HepG2 (cell line): ENCODE results near the gene PHLPP2. TPM values are rescaled to one million over a fixed set of nuclear protein-coding genes. Genes with fewer than 3 reads are reported as not detected.

Experiments
- AKAP8 ChIP-seq: sonication (generic); formaldehyde crosslinking; IDR thresholded peaks from 2 replicates; pipeline ENCODE4 v1.5.1; 2020; ENCODE audit warnings: mild to moderate bottlenecking, missing genetic modification reagents
- GLI4 ChIP-seq: sonication (generic); formaldehyde crosslinking; IDR thresholded peaks from 2 replicates; pipeline ENCODE4 v1.5.1; 2020; ENCODE audit warnings: missing genetic modification reagents, mild to moderate bottlenecking, moderate library complexity, borderline replicate concordance
- HNRNPK ChIP-seq: fragments of 200-400 bp; formaldehyde crosslinking; IDR thresholded peaks from 2 replicates; pipeline ENCODE4 v1.6.1; 2018; ENCODE audit warnings: low read length, low read depth, moderate library complexity, mild to moderate bottlenecking; ENCODE audit not compliant: poor library complexity, severe bottlenecking
- LCORL ChIP-seq, 2 experiments: fragments of 450-650 bp in 1 of 2; sonication (generic) in 1 of 2; formaldehyde crosslinking in 1 of 2; IDR thresholded peaks; 2 replicates each; pipeline versions ENCODE4 v1.5.0 to v1.6.1; 2017 to 2020; ENCODE audit warnings: antibody characterized with exemption in 1 of 2, missing genetic modification reagents in 1 of 2
- MAZ ChIP-seq, 2 experiments: sonication (generic) in 1 of 2; formaldehyde crosslinking in 1 of 2; IDR thresholded peaks; 2 replicates each; pipeline versions ENCODE4 v1.5.0 to v1.6.1; 2012 to 2020; ENCODE audit warnings: low read depth in 2 of 2, mild to moderate bottlenecking in 2 of 2, borderline replicate concordance in 1 of 2, improper control_type of control experiment in 1 of 2, low read length in 1 of 2, missing genetic modification reagents in 1 of 2, moderate library complexity in 1 of 2
- POLR2G ChIP-seq: fragments of 200-400 bp; formaldehyde crosslinking; IDR thresholded peaks from 2 replicates; pipeline ENCODE4 v1.6.1; 2018; ENCODE audit warnings: mild to moderate bottlenecking, low read depth, low read length, moderate library complexity
- RELA ChIP-seq: sonication (generic); formaldehyde crosslinking; IDR thresholded peaks from 2 replicates; pipeline ENCODE4 v1.4.0; 2020; ENCODE audit warnings: missing genetic modification reagents
- ZC3H13 ChIP-seq: sonication (generic); formaldehyde crosslinking; IDR thresholded peaks from 2 replicates; pipeline ENCODE4 v1.8.1; 2023; ENCODE audit warnings: mild to moderate bottlenecking, missing genetic modification reagents, moderate library complexity
- ZNF121 ChIP-seq: sonication (generic); formaldehyde crosslinking; IDR thresholded peaks from 2 replicates; pipeline ENCODE4 v1.5.0; 2020; ENCODE audit warnings: mild to moderate bottlenecking, missing genetic modification reagents
- ZNF234 ChIP-seq: sonication (generic); formaldehyde crosslinking; conservative IDR thresholded peaks from 2 replicates; pipeline ENCODE4 v1.5.1; 2020; ENCODE audit warnings: mild to moderate bottlenecking, missing genetic modification reagents
- ZNF329 ChIP-seq: sonication (generic); formaldehyde crosslinking; IDR thresholded peaks from 2 replicates; pipeline ENCODE4 v1.9.0; 2021; ENCODE audit warnings: low read depth, mild to moderate bottlenecking, missing genetic modification reagents
- ZSCAN31 ChIP-seq: sonication (generic); formaldehyde crosslinking; IDR thresholded peaks from 2 replicates; pipeline ENCODE4 v1.5.0; 2020; ENCODE audit warnings: low read depth, mild to moderate bottlenecking, missing genetic modification reagents
- polyA plus RNA-seq, 8 experiments: library from polyadenylated mRNA; depleted of rRNA in 3 of 8; stranded (reverse) in 7 of 8; unstranded in 1 of 8; fragments of >200 nt; fragmentation: Illumina TruSeq in 4 of 8; extraction: Trizol in 4 of 8; gene quantifications; 2 replicates each; pipeline versions ENCODE4 v1.2.1 to v1.2.3, GENCODE V29; 2011 to 2016; ENCODE audit warnings: low read depth in 4 of 8, missing spikeins in 1 of 8, mixed read lengths in 1 of 8; ENCODE audit not compliant: insufficient read depth in 1 of 8
- total RNA-seq, 5 experiments: library from RNA; depleted of rRNA; stranded (reverse); fragments of >200 nt; fragmentation: Illumina TruSeq; extraction: Trizol; gene quantifications; 2 replicates each; pipeline ENCODE4 v1.2.3, GENCODE V29; 2016; ENCODE audit warnings: low read depth in 1 of 5
- TF ChIP-seq, protein P1 (sequence below): sonication (generic); formaldehyde crosslinking; IDR thresholded peaks from 2 replicates; pipeline ENCODE4 v1.9.0; 2021; ENCODE audit warnings: missing genetic modification reagents, mild to moderate bottlenecking, borderline replicate concordance
- TF ChIP-seq, protein P2 (sequence below): sonication (generic); formaldehyde crosslinking; IDR thresholded peaks from 2 replicates; pipeline ENCODE4 v1.4.0; 2020; ENCODE audit warnings: missing genetic modification reagents, mild to moderate bottlenecking, borderline replicate concordance
- TF ChIP-seq, protein P3 (sequence below): sonication (generic); formaldehyde crosslinking; IDR thresholded peaks from 2 replicates; pipeline ENCODE4 v1.4.0; 2020; ENCODE audit warnings: mild to moderate bottlenecking, low read depth, missing genetic modification reagents
- TF ChIP-seq, protein P4 (sequence below): sonication (generic); formaldehyde crosslinking; IDR thresholded peaks from 2 replicates; pipeline ENCODE4 v1.4.0; 2020; ENCODE audit warnings: mild to moderate bottlenecking, missing genetic modification reagents

Gene PHLPP2
- total and polyA plus RNA-seq, 2 of the 13 experiments (the other 11 are each of a cell fraction or from before 2014, with no cell fraction given) = 8.9 TPM

DNA sequence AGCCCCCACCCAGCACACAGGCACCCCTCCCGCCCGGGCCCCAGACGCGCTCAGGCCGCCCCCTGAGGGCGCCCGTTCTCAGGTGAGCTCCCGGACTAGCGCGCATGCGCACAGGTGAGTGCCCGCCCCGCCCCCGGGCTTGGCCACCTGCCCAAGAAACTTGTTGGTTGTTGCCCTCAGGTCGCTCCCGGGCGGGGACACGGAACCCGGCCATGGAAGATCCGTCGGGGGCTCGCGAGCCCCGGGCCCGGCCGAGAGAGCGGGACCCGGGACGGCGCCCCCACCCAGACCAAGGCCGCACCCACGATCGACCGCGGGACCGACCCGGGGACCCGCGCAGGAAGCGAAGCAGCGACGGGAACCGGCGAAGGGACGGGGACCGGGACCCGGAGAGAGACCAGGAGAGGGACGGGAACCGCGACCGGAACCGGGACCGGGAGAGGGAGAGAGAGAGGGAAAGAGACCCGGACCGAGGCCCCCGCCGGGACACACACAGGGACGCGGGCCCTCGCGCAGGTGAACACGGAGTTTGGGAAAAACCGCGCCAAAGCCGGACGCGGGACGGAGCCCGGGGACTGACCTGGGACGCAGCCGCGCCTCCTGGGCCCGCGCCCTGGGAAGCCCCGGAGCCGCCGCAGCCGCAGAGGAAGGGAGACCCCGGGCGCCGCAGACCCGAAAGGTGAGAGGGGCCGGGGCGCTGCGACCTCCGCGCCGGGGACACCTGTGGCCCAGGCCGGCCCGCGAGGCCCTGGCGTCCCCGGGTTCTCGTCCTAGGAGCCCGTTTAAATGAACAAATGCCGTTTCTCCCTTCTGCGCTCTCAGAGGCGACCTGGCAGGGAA is 98.3 kb downstream of the PHLPP2 start, which contains the start of gene MARVELD3 (continued):
- TF ChIP-seq LCORL (IDR thresholded peaks at IDR 0.05) = no peak
- TF ChIP-seq LCORL (CRISPR knock-in tag; IDR thresholded peaks at IDR 0.05) = peak; percentile 74
- 0 out of 2 replicates have a peak, but pooled peaks have one; percentile 40 for TF ChIP-seq ZNF234 (CRISPR knock-in tag)
- 0 out of 2 replicates have a peak, but pooled peaks have one; percentile 34 for TF ChIP-seq RELA
- TF ChIP-seq AKAP8 (CRISPR knock-in tag) = 0 out of 2 replicates have a peak, but pooled peaks have one; percentile 31
- no peak for TF ChIP-seq ZNF329
- TF ChIP-seq ZSCAN31 = peak; percentile 68; the same call in 1 of the 2 replicates
- TF ChIP-seq, protein P1, sequence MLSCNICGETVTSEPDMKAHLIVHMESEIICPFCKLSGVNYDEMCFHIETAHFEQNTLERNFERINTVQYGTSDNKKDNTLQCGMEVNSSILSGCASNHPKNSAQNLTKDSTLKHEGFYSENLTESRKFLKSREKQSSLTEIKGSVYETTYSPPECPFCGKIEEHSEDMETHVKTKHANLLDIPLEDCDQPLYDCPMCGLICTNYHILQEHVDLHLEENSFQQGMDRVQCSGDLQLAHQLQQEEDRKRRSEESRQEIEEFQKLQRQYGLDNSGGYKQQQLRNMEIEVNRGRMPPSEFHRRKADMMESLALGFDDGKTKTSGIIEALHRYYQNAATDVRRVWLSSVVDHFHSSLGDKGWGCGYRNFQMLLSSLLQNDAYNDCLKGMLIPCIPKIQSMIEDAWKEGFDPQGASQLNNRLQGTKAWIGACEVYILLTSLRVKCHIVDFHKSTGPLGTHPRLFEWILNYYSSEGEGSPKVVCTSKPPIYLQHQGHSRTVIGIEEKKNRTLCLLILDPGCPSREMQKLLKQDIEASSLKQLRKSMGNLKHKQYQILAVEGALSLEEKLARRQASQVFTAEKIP (CRISPR knock-in tag) = no peak
- TF ChIP-seq, protein P2, sequence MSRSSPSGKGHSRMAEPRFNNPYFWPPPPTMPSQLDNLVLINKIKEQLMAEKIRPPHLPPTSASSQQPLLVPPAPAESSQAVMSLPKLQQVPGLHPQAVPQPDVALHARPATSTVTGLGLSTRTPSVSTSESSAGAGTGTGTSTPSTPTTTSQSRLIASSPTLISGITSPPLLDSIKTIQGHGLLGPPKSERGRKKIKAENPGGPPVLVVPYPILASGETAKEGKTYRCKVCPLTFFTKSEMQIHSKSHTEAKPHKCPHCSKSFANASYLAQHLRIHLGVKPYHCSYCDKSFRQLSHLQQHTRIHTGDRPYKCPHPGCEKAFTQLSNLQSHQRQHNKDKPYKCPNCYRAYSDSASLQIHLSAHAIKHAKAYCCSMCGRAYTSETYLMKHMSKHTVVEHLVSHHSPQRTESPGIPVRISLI (CRISPR knock-in tag) = peak; percentile 34; the same call in 1 of the 2 replicates
- TF ChIP-seq HNRNPK = peak; percentile 63
- TF ChIP-seq, protein P3, sequence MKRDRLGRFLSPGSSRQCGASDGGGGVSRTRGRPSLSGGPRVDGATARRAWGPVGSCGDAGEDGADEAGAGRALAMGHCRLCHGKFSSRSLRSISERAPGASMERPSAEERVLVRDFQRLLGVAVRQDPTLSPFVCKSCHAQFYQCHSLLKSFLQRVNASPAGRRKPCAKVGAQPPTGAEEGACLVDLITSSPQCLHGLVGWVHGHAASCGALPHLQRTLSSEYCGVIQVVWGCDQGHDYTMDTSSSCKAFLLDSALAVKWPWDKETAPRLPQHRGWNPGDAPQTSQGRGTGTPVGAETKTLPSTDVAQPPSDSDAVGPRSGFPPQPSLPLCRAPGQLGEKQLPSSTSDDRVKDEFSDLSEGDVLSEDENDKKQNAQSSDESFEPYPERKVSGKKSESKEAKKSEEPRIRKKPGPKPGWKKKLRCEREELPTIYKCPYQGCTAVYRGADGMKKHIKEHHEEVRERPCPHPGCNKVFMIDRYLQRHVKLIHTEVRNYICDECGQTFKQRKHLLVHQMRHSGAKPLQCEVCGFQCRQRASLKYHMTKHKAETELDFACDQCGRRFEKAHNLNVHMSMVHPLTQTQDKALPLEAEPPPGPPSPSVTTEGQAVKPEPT = 0 out of 2 replicates have a peak, but pooled peaks have one; percentile 74
- peak; percentile 91 for TF ChIP-seq GLI4 (CRISPR knock-in tag)
- TF ChIP-seq POLR2G = 0 out of 2 replicates have a peak, but pooled peaks have one; percentile 28
- TF ChIP-seq ZNF121 = peak; percentile 23; the same call in 1 of the 2 replicates
- TF ChIP-seq MAZ (IDR thresholded peaks at IDR 0.05; ENCODE audit: borderline replicate concordance, low read depth, low read length) = no peak
- peak; percentile 54 for TF ChIP-seq MAZ (CRISPR knock-in tag; IDR thresholded peaks at IDR 0.05; ENCODE audit: low read depth)
- TF ChIP-seq ZC3H13 (CRISPR knock-in tag) = 0 out of 2 replicates have a peak, but pooled peaks have one; percentile 14
- TF ChIP-seq, protein P4, sequence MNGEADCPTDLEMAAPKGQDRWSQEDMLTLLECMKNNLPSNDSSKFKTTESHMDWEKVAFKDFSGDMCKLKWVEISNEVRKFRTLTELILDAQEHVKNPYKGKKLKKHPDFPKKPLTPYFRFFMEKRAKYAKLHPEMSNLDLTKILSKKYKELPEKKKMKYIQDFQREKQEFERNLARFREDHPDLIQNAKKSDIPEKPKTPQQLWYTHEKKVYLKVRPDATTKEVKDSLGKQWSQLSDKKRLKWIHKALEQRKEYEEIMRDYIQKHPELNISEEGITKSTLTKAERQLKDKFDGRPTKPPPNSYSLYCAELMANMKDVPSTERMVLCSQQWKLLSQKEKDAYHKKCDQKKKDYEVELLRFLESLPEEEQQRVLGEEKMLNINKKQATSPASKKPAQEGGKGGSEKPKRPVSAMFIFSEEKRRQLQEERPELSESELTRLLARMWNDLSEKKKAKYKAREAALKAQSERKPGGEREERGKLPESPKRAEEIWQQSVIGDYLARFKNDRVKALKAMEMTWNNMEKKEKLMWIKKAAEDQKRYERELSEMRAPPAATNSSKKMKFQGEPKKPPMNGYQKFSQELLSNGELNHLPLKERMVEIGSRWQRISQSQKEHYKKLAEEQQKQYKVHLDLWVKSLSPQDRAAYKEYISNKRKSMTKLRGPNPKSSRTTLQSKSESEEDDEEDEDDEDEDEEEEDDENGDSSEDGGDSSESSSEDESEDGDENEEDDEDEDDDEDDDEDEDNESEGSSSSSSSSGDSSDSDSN = peak; percentile 85
